KMS-11 (cell line): ENCODE data around the gene CNIH4.

Experiments used
- H2AFZ ChIP-seq: fragments of 200-600 bp; sonication (generic); 2 replicates; pipeline ENCODE4 v1.6.1; 2016; ENCODE audit warnings: antibody characterized with exemption, mixed run types, low read depth
- H3K27ac ChIP-seq: fragments of 200-600 bp; sonication (generic); 2 replicates; pipeline ENCODE4 v1.6.1; 2016; ENCODE audit warnings: mild to moderate bottlenecking, mixed run types
- H3K27me3 ChIP-seq: fragments of 200-600 bp; sonication (generic); 2 replicates; pipeline ENCODE4 v1.6.1; 2017; ENCODE audit warnings: mild to moderate bottlenecking, low read depth, mixed run types, moderate library complexity; ENCODE audit not compliant: insufficient read depth
- H3K36me3 ChIP-seq: fragments of 200-600 bp; sonication (generic); 2 replicates; pipeline ENCODE4 v1.6.1; 2017; ENCODE audit warnings: mild to moderate bottlenecking, mixed run types; ENCODE audit not compliant: insufficient read depth
- H3K4me1 ChIP-seq: fragments of 200-600 bp; sonication (generic); 2 replicates; pipeline ENCODE4 v1.6.1; 2016; ENCODE audit warnings: mild to moderate bottlenecking, low read depth, mixed run types; ENCODE audit not compliant: poor library complexity, severe bottlenecking
- H3K4me2 ChIP-seq: fragments of 200-600 bp; sonication (generic); 2 replicates; pipeline ENCODE4 v1.7.0; 2016; ENCODE audit warnings: mild to moderate bottlenecking, mixed run types
- H3K4me3 ChIP-seq: fragments of 200-600 bp; sonication (generic); IDR thresholded peaks from 2 replicates; pipeline ENCODE4 v1.6.1; 2017; ENCODE audit warnings: low read depth, low read length, mixed read lengths; ENCODE audit not compliant: insufficient read depth
- H3K79me2 ChIP-seq: fragments of 200-600 bp; sonication (generic); 2 replicates; pipeline ENCODE4 v1.6.1; 2016; ENCODE audit warnings: low read depth, mixed run types; ENCODE audit not compliant: insufficient read depth
- H3K9ac ChIP-seq: fragments of 200-600 bp; sonication (generic); 2 replicates; pipeline ENCODE4 v1.6.1; 2016; ENCODE audit warnings: mild to moderate bottlenecking, mixed run types
- H4K20me1 ChIP-seq: fragments of 200-600 bp; sonication (generic); 2 replicates; pipeline ENCODE4 v1.6.1; 2016; ENCODE audit warnings: mild to moderate bottlenecking, mixed run types; ENCODE audit not compliant: insufficient read depth
- CTCF ChIP-seq: fragments of 200-600 bp; sonication (generic); conservative IDR thresholded peaks from 2 replicates; pipeline ENCODE4 v1.6.1; 2017; ENCODE audit warnings: low read depth, mild to moderate bottlenecking, antibody characterized with exemption, low read length, moderate library complexity, mixed read lengths

CNIH4 gene

GRCh38 chr1:224399887-224400286, 43.2 kb downstream of the CNIH4 start:
- no peak overlapping the region for H3K27ac ChIP-seq
- no peaks in the 10 kb centered on the region for H3K27me3 ChIP-seq
- no peak overlapping the region for H3K9ac ChIP-seq
- H3K4me2 ChIP-seq = no peak overlapping the region
- TF ChIP-seq CTCF = no peak
- peaks cover 8% of the 10 kb centered on the region; the same call in 1 of the 2 replicates for H3K36me3 ChIP-seq
- H3K4me3 ChIP-seq = no peak overlapping the region
- no peaks in the 10 kb centered on the region for H4K20me1 ChIP-seq
- no peaks in the 10 kb centered on the region for H3K79me2 ChIP-seq
- H3K4me1 ChIP-seq = no peaks in the 10 kb centered on the region
- H2AFZ ChIP-seq = no peak overlapping the region

- Histone ChIP-seq H3K79me2 (no peaks in the 10 kb centered on the region), H3K36me3 (peaks cover 7% of the 10 kb centered on the region; the same call in 1 of the 2 replicates), H3K27ac (0 out of 2 replicates have a peak overlapping the region, but pooled peaks have one; percentile 10), H3K4me1 (no peaks in the 10 kb centered on the region), H3K9ac (no peak overlapping the region), H2AFZ (no peak overlapping the region), H3K27me3 (no peaks in the 10 kb centered on the region), H3K4me2 (no peak overlapping the region), H4K20me1 (no peaks in the 10 kb centered on the region), H3K4me3 (no peak overlapping the region)
- TF ChIP-seq CTCF = no peak
Observed at GRCh38 chr1:224402472-224403036, 45.9 kb downstream of the CNIH4 start.

GRCh38 chr1:224404916-224405603, 48.4 kb downstream of the CNIH4 start:
- Histone ChIP-seq H3K9ac (no peak overlapping the region), H3K4me3 (no peak overlapping the region), H3K27ac (no peak overlapping the region), H3K36me3 (no peaks in the 10 kb centered on the region), H3K4me2 (no peak overlapping the region), H4K20me1 (no peaks in the 10 kb centered on the region), H3K27me3 (no peaks in the 10 kb centered on the region), H3K4me1 (no peaks in the 10 kb centered on the region), H3K79me2 (no peaks in the 10 kb centered on the region), H2AFZ (no peak overlapping the region)
- no peak for TF ChIP-seq CTCF

- Histone ChIP-seq H4K20me1 (no peaks in the 10 kb centered on the region), H3K27ac (no peak overlapping the region), H3K4me3 (no peak overlapping the region), H3K79me2 (no peaks in the 10 kb centered on the region), H3K27me3 (no peaks in the 10 kb centered on the region), H3K9ac (no peak overlapping the region), H3K4me2 (no peak overlapping the region), H3K4me1 (no peaks in the 10 kb centered on the region), H3K36me3 (no peaks in the 10 kb centered on the region), H2AFZ (no peak overlapping the region)
- TF ChIP-seq CTCF = no peak
Observed at GRCh38 chr1:224405604-224405970, 48.9 kb downstream of the CNIH4 start.
